ENCODE results near the gene TMEM138.

The TMEM138 gene

GRCh38 chr11:61349916-61350315 lies 12.3 kb upstream of the TMEM138 start:
- TF ChIP-seq CTCF (IDR thresholded peaks at IDR 0.05; ENCODE audit: insufficient read depth, missing control alignments) = no peak
- DNase-seq (ENCODE audit: insufficient read length, low spot score) (no peak), FAIRE-seq (no peak)

GRCh38 chr11:61350336-61350735 lies 11.8 kb upstream of the TMEM138 start:
- DNase-seq (ENCODE audit: insufficient read length, low spot score) (no peak), FAIRE-seq (no peak)
- no peak for TF ChIP-seq CTCF (IDR thresholded peaks at IDR 0.05; ENCODE audit: insufficient read depth, missing control alignments)

DNA sequence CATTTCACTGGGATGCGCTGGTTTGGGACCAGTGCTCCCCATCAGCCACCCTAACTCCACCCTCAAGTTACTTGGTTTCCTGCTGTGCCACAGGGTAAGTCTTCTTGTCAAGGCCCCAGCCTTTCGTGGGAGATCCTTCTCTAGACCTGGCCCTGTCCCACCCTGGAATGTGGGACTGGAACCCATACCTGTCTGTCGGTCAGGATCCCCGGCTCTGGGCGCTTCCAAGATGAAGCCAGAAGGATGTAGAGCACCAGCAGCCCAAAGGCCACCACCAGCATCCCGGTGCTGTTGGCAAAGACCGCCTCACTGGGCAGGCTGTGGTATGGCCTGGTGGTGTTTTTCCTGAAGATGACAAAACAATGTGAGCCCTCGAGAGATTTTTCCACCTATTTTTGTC lies 11.4 kb upstream of the TMEM138 start:
- TF ChIP-seq CTCF (IDR thresholded peaks at IDR 0.05; ENCODE audit: insufficient read depth, missing control alignments) = no peak
- FAIRE-seq (no peak), DNase-seq (ENCODE audit: insufficient read length, low spot score) (no peak)

DNA sequence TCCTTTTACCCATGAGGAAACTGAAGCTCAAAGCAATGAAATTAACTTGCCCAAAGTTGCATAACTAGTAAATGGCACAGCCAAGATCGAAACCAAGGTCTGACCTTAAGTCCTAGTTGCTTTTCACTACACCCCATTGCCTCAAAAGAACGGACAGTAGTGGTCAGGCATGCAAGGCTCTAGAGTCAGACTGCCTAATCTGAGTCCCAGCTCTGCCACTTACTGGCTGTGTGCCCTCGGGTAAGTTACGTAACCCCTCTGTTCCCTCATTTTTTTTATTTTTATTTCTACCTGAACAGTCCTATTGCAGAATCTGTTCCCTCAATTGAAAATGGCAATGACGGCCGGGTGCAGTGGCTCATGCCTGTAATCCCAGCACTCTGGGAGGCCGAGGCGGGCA lies 10.1 kb upstream of the TMEM138 start:
- no peak for DNase-seq (ENCODE audit: insufficient read length, low spot score)
- FAIRE-seq = no peak
- no peak for TF ChIP-seq CTCF (IDR thresholded peaks at IDR 0.05; ENCODE audit: insufficient read depth, missing control alignments)

GRCh38 chr11:61353131-61354067 lies 8.8 kb upstream of the TMEM138 start:
- DNase-seq (ENCODE audit: insufficient read length, low spot score) (no peak), FAIRE-seq (no peak)
- no peak for TF ChIP-seq CTCF (IDR thresholded peaks at IDR 0.05; ENCODE audit: insufficient read depth, missing control alignments)

GRCh38 chr11:61354208-61354607 lies 8.0 kb upstream of the TMEM138 start:
- no peak for TF ChIP-seq CTCF (IDR thresholded peaks at IDR 0.05; ENCODE audit: insufficient read depth, missing control alignments)
- FAIRE-seq (no peak), DNase-seq (ENCODE audit: insufficient read length, low spot score) (no peak)

DNA sequence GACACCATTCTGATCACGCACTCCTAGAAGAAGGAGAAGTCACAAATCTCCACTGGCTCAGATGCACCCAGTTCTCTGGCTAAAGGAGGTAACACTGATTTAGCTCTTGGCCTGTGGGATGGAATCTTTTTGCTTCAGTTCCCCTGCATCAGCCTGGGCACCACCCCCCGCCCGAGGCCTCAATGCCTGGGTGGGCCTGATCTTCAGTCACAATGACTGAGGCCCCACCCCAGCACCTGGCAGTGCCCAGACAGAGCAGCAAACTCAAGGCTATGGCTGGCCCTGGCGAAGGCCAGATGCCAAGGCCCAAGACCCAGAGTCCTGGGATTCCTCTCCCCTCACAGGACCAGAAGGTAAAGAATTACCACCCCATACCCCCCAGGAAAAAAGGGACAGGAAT lies 5.5 kb upstream of the TMEM138 start:
- FAIRE-seq (no peak), DNase-seq (ENCODE audit: insufficient read length, low spot score) (no peak)
- TF ChIP-seq CTCF (IDR thresholded peaks at IDR 0.05; ENCODE audit: insufficient read depth, missing control alignments) = no peak
